Chondrocyte (in vitro differentiated cells): Measurements from ENCODE around the gene IL27RA. TPM values are rescaled to one million over a fixed set of nuclear protein-coding genes. Genes with fewer than 3 reads are reported as not detected.

Experiments
- DNase-seq: peaks from one replicate; pipeline ENCODE4 v3.0.0; 2021; ENCODE audit warnings: mixed read lengths, low spot score
- H3K27ac Mint-ChIP-seq: one replicate; pipeline ENCODE4 v1.8.0; 2021; ENCODE audit warnings: mild to moderate bottlenecking, moderate library complexity, mixed read lengths; ENCODE audit not compliant: unreplicated experiment
- H3K27me3 Mint-ChIP-seq: 2 replicates; pipeline ENCODE4 v1.8.0; 2021; ENCODE audit warnings: low read depth, mixed read lengths
- H3K36me3 Mint-ChIP-seq: 2 replicates; pipeline ENCODE4 v1.8.0; 2021; ENCODE audit warnings: low read depth, mixed read lengths
- H3K4me1 Mint-ChIP-seq: 2 replicates; pipeline ENCODE4 v1.8.0; 2021; ENCODE audit warnings: low read depth, mild to moderate bottlenecking, mixed read lengths
- H3K4me3 Mint-ChIP-seq: one replicate; pipeline ENCODE4 v1.8.0; 2021; ENCODE audit warnings: mild to moderate bottlenecking, moderate library complexity, mixed read lengths; ENCODE audit not compliant: unreplicated experiment
- H3K9me3 Mint-ChIP-seq: 2 replicates; pipeline ENCODE4 v1.8.0; 2021; ENCODE audit warnings: low read depth, mixed read lengths
- total RNA-seq: library from RNA; stranded (reverse); gene quantifications from 3 replicates; pipeline ENCODE4 v1.2.1, GENCODE V29; 2021
- TF ChIP-seq, protein P1 (sequence below): fragments of 200-600 bp; sonication (generic); IDR thresholded peaks from 2 replicates; pipeline ENCODE4 v1.5.0; 2021; ENCODE audit warnings: antibody characterized with exemption, mild to moderate bottlenecking, moderate library complexity

Gene IL27RA
- total RNA-seq, 1 donor from 2014 or later, result 3.0 TPM

- DNase-seq, result no peak
- H3K27ac Mint-ChIP-seq, result no peak overlapping the region
- peaks cover 1% of the 10 kb centered on the region for H3K36me3 Mint-ChIP-seq
- H3K9me3 Mint-ChIP-seq, result no peaks in the 10 kb centered on the region
- TF ChIP-seq, protein P1, sequence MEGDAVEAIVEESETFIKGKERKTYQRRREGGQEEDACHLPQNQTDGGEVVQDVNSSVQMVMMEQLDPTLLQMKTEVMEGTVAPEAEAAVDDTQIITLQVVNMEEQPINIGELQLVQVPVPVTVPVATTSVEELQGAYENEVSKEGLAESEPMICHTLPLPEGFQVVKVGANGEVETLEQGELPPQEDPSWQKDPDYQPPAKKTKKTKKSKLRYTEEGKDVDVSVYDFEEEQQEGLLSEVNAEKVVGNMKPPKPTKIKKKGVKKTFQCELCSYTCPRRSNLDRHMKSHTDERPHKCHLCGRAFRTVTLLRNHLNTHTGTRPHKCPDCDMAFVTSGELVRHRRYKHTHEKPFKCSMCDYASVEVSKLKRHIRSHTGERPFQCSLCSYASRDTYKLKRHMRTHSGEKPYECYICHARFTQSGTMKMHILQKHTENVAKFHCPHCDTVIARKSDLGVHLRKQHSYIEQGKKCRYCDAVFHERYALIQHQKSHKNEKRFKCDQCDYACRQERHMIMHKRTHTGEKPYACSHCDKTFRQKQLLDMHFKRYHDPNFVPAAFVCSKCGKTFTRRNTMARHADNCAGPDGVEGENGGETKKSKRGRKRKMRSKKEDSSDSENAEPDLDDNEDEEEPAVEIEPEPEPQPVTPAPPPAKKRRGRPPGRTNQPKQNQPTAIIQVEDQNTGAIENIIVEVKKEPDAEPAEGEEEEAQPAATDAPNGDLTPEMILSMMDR, result no peak
- H3K4me1 Mint-ChIP-seq, result no peaks in the 10 kb centered on the region
- no peak overlapping the region for H3K4me3 Mint-ChIP-seq
- no peaks in the 10 kb centered on the region for H3K27me3 Mint-ChIP-seq
Measured at GRCh38 chr19:14051980-14052379, 20.4 kb downstream of the IL27RA start.

- H3K27ac Mint-ChIP-seq, result no peak overlapping the region
- no peaks in the 10 kb centered on the region for H3K27me3 Mint-ChIP-seq
- no peak overlapping the region for H3K4me3 Mint-ChIP-seq
- H3K9me3 Mint-ChIP-seq, result no peaks in the 10 kb centered on the region
- TF ChIP-seq, protein P1, result no peak
- peaks cover 1% of the 10 kb centered on the region for H3K36me3 Mint-ChIP-seq
- no peaks in the 10 kb centered on the region for H3K4me1 Mint-ChIP-seq
- DNase-seq, result no peak
Measured at GRCh38 chr19:14052470-14052869, 20.9 kb downstream of the IL27RA start.

DNA sequence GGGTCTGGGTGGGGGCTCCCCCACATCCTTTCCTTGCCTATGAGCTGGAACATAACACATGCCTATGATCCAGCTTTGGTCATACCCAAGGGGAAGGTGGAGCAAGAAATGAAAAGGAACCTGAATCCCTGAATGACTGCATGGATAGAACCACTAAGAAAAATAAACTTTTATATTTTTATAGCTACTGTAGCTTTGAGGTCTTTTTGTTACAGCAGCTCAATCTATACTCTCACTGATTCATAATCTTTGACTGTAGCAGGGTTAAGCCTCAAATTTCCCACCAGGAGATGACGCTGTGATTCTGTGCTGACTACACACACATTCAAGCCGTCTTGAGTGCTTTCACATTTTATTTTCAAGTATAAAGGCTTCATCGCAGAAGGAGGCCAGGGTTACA is 21.5 kb downstream of the IL27RA start:
- Mint-ChIP-seq H3K4me1 (peaks cover 5% of the 10 kb centered on the region), H3K27me3 (no peaks in the 10 kb centered on the region), H3K27ac (no peak overlapping the region), H3K9me3 (no peaks in the 10 kb centered on the region), H3K4me3 (no peak overlapping the region), H3K36me3 (peaks cover 1% of the 10 kb centered on the region)
- TF ChIP-seq, protein P1, result no peak
- no peak for DNase-seq

GRCh38 chr19:14053500-14053899 is 21.9 kb downstream of the IL27RA start:
- Mint-ChIP-seq H3K27me3 (peaks cover 1% of the 10 kb centered on the region), H3K36me3 (peaks cover 1% of the 10 kb centered on the region), H3K9me3 (no peaks in the 10 kb centered on the region), H3K4me1 (peaks cover 10% of the 10 kb centered on the region), H3K27ac (no peak overlapping the region), H3K4me3 (no peak overlapping the region)
- TF ChIP-seq, protein P1, result no peak
- peak; percentile 83 for DNase-seq

GRCh38 chr19:14054099-14054498 is 22.5 kb downstream of the IL27RA start:
- H3K4me3 Mint-ChIP-seq, result no peak overlapping the region
- peaks cover 1% of the 10 kb centered on the region for H3K36me3 Mint-ChIP-seq
- no peak overlapping the region for H3K27ac Mint-ChIP-seq
- no peak for DNase-seq
- TF ChIP-seq, protein P1, result no peak
- peaks cover 11% of the 10 kb centered on the region for H3K4me1 Mint-ChIP-seq
- peaks cover 3% of the 10 kb centered on the region for H3K27me3 Mint-ChIP-seq
- H3K9me3 Mint-ChIP-seq, result no peaks in the 10 kb centered on the region
